Fibroblast of villous mesenchyme (primary cell): ENCODE results near the gene PDE4A. TPM values are rescaled to one million over a fixed set of nuclear protein-coding genes. Genes with fewer than 3 reads are reported as not detected.

ENCODE experiments used
- DNase-seq: peaks from one replicate; pipeline ENCODE4 v3.0.0-alpha.2; 2010; ENCODE audit warnings: low read depth
- H3K4me3 ChIP-seq: 2 replicates; pipeline ENCODE4 v1.5.1; 2011; ENCODE audit warnings: low read depth, mild to moderate bottlenecking, low read length
- CTCF ChIP-seq: IDR thresholded peaks from 2 replicates; pipeline ENCODE4 v1.5.1; 2012; ENCODE audit warnings: low read depth, mild to moderate bottlenecking, low read length; ENCODE audit not compliant: insufficient read depth
- total RNA-seq: library from RNA; depleted of rRNA; stranded (reverse); fragments of >200 nt; gene quantifications from 2 replicates; pipeline ENCODE4 v1.2.3, GENCODE V29; 2012

PDE4A gene
- total RNA-seq, 1 donor, result 3.9 TPM

GRCh38 chr19:10428996-10429381, 8.7 kb downstream of the PDE4A start:
- no peak for TF ChIP-seq CTCF
- DNase-seq, result no peak
- no peak overlapping the region for H3K4me3 ChIP-seq

DNA sequence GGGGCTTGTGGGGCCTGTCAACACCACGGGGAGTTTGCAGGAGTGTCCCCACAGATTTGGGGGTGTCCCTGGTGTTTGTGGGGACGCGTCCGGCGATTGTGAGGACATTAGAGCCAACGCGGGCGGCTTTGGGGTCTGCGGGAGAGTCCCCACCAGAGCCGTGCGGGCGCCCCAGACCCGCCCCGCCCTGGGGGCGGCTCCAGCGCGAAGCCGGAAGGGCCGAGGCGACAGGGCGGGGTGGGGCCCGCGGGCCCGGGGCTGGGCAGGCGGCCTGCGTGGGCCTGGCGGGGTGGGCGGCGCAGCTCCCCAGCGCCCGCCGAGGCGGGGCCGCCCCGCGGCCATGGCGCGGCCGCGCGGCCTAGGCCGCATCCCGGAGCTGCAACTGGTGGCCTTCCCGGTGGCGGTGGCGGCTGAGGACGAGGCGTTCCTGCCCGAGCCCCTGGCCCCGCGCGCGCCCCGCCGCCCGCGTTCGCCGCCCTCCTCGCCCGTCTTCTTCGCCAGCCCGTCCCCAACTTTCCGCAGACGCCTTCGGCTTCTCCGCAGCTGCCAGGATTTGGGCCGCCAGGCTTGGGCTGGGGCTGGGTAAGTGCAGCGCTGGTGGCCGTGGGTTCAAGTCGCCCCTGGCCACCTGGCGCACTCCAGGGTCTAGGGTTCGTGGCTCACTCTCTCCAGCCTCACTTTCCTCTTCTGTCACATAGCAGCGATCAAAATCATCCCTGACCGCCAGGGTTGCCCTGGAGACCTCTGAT, 10.3 kb downstream of the PDE4A start:
- peak; percentile 60 for DNase-seq
- no peak for TF ChIP-seq CTCF
- peak overlapping the region; percentile 79 for H3K4me3 ChIP-seq

GRCh38 chr19:10431254-10431942, 11.1 kb downstream of the PDE4A start:
- peak overlapping the region; percentile 79 for H3K4me3 ChIP-seq
- DNase-seq, result peak; percentile 31
- no peak for TF ChIP-seq CTCF

DNA sequence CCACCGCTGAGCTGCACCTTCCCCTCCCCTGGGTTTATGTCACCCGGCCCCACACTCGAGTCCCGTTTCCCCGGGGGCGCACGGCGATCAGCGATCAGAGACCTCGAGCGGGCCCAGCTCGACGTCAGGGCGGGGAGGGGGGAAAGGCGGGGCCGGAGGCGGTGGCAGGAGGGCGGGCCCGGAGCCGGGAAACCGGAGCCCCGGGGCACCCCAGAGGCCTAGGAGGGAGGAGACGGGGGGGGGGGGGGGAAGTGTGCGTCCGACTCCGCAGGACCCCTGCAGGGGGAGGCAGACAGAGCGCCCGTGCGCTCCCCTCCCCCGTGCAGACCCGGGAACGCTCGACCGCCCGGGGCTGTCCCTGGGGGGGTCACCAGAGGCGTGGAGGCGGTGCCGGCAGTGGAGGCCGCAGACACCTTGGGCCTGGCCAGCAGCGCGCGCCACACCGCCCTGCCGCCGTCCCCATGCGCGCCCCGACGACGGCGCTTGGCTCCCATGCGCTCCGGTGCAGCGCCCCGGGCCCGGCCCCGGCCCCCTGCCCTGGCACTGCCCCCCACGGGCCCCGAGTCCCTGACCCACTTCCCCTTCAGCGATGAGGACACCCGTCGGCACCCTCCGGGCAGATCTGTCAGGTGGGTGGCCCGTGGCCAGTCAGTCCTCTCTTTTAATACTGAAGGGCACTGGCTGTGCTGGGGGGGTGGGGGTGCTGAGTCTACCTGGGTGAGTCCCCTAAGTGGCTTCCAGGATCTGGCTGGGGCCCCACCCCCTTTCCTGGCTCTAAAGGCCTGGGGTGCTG, 11.8 kb downstream of the PDE4A start:
- DNase-seq, result peak; percentile 65
- peak overlapping the region; percentile 79 for H3K4me3 ChIP-seq
- TF ChIP-seq CTCF, result no peak

- H3K4me3 ChIP-seq, result peak overlapping the region; percentile 79
Measured at GRCh38 chr19:10432736-10433130, 12.4 kb downstream of the PDE4A start.

DNA sequence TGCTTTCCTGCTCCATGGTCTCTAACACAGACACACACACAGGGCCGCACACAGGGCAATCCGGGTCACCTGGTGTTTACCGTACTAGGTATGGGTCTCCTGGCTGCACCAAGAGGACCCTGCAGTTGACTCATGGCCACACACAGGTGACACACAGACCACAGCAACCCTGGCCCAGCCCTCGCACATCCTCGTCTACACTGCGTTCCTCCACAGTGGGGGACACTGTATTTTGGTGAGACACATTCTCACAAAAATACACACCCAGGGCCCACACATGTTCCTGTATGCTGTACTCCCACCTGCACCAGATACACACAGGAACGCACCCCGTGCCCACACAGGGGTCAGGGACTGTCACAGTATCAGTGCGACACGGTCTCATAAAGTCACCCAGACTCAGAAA, 12.8 kb downstream of the PDE4A start:
- no peak overlapping the region for H3K4me3 ChIP-seq
- no peak for TF ChIP-seq CTCF
- DNase-seq, result no peak

More at GRCh38 chr19:10432736-10433130, 12.4 kb downstream of the PDE4A start:
- DNase-seq, result no peak
- no peak for TF ChIP-seq CTCF
